ENCODE measurements around the gene ANKMY2.
"Not testable (repeated sequence)": the region's sequence is repeated elsewhere in the genome, so short reads cannot be mapped to it uniquely, and the experiment has no call there.

- TF ChIP-seq ELF4 (IDR thresholded peaks at IDR 0.05); SP1 (IDR thresholded peaks at IDR 0.05); L3MBTL2 (conservative IDR thresholded peaks at IDR 0.05); CTBP1 (IDR thresholded peaks at IDR 0.05; ENCODE audit: borderline replicate concordance); ZNF384 (IDR thresholded peaks at IDR 0.05); FOXK2 (IDR thresholded peaks at IDR 0.05); FOXM1 (IDR thresholded peaks at IDR 0.05; ENCODE audit: borderline replicate concordance); ARNT (IDR thresholded peaks at IDR 0.05); BHLHE40 (IDR thresholded peaks at IDR 0.05; ENCODE audit: borderline replicate concordance); FOXA1 (IDR thresholded peaks at IDR 0.05); SUZ12 (IDR thresholded peaks at IDR 0.05); HDGF (IDR thresholded peaks at IDR 0.05; ENCODE audit: borderline replicate concordance): not testable (repeated sequence)
Observed at GRCh38 chr7:16678645-16679566, 33.4 kb upstream of the ANKMY2 start.

Measured in HEK293T (cell line).